ENCODE results near the gene VPS18. TPM values are rescaled to one million over a fixed set of nuclear protein-coding genes. Genes with fewer than 3 reads are reported as not detected.

VPS18 gene
- total RNA-seq, 1 donor from 2014 or later: 41.5 TPM

DNA sequence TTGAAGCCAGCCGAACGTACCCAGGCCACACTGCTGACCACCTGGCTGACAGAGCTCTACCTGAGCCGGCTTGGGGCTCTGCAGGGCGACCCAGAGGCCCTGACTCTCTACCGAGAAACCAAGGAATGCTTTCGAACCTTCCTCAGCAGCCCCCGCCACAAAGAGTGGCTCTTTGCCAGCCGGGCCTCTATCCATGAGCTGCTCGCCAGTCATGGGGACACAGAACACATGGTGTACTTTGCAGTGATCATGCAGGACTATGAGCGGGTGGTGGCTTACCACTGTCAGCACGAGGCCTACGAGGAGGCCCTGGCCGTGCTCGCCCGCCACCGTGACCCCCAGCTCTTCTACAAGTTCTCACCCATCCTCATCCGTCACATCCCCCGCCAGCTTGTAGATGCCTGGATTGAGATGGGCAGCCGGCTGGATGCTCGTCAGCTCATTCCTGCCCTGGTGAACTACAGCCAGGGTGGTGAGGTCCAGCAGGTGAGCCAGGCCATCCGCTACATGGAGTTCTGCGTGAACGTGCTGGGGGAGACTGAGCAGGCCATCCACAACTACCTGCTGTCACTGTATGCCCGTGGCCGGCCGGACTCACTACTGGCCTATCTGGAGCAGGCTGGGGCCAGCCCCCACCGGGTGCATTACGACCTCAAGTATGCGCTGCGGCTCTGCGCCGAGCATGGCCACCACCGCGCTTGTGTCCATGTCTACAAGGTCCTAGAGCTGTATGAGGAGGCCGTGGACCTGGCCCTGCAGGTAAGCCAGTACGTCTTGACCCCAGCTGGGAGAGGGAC lies 6.2 kb downstream of the VPS18 start:
- no peak for DNase-seq (ENCODE audit: low read depth in 2 of 2)

DNA sequence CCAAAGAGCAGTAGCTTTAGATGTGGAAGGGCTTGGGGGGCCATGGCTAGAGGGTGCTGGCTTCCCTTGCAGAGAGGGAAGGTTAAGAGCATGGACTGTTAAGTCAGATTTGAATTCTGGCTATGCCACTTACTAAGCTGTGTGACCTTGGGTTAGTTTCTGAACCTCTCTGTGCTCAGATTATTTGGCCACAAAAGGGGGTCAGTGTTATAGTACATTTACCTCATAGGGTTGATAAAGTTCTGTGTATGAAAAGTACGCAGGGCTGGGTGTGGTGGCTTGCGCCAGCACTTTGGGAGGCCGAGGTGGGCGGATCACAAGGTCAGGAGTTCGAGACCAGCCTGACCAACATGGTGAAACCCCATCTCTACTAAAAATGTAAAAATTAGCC lies 6.8 kb downstream of the VPS18 start:
- no peak for DNase-seq (ENCODE audit: low read depth in 2 of 2)

DNA sequence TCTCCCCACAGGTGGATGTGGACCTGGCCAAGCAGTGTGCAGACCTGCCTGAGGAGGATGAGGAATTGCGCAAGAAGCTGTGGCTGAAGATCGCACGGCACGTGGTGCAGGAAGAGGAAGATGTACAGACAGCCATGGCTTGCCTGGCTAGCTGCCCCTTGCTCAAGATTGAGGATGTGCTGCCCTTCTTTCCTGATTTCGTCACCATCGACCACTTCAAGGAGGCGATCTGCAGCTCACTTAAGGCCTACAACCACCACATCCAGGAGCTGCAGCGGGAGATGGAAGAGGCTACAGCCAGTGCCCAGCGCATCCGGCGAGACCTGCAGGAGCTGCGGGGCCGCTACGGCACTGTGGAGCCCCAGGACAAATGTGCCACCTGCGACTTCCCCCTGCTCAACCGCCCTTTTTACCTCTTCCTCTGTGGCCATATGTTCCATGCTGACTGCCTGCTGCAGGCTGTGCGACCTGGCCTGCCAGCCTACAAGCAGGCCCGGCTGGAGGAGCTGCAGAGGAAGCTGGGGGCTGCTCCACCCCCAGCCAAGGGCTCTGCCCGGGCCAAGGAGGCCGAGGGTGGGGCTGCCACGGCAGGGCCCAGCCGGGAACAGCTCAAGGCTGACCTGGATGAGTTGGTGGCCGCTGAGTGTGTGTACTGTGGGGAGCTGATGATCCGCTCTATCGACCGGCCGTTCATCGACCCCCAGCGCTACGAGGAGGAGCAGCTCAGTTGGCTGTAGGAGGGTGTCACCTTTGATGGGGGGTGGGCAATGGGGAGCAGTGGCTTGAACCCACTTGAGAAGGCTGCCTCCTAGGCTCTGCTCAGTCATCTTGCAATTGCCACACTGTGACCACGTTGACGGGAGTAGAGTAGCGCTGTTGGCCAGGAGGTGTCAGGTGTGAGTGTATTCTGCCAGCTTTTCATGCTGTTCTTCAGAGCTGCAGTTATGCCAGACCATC lies 8.6 kb downstream of the VPS18 start:
- peak in 1 of 2 donors; percentile 1 for DNase-seq (ENCODE audit: low read depth in 2 of 2)

DNA sequence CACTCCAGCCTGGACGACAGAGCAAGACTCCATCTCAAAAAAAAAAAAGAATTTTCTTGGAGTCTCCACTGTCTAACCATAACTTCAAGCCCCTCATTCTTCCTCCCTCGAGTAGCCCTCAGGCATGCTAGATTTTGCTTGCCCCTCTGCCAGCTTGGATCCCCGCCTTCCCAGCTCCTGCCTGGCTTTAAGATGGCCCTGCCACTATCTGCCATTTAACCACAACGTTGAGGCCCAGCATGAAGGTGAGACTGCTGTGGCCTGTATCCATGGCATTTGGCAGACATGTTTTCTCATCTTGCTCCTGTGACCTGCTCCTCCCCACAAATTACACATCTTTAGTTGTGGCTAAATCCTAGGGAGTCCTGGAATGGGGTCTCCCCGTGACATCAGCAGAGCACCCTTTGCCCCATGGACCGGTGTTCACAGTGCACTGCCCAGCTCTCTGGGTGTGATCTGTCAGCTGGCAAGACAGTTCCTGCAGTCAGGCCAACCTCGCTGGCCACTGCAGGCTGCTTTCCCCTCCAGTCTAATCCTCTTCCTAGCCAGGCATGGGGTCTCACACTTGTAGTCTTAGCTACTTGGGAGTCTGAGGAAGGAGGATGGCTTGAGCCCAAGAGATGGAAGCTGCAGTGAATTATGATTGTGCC lies 10.4 kb downstream of the VPS18 start:
- DNase-seq (ENCODE audit: low read depth in 2 of 2): peak in 1 of 2 donors; percentile 8

DNA sequence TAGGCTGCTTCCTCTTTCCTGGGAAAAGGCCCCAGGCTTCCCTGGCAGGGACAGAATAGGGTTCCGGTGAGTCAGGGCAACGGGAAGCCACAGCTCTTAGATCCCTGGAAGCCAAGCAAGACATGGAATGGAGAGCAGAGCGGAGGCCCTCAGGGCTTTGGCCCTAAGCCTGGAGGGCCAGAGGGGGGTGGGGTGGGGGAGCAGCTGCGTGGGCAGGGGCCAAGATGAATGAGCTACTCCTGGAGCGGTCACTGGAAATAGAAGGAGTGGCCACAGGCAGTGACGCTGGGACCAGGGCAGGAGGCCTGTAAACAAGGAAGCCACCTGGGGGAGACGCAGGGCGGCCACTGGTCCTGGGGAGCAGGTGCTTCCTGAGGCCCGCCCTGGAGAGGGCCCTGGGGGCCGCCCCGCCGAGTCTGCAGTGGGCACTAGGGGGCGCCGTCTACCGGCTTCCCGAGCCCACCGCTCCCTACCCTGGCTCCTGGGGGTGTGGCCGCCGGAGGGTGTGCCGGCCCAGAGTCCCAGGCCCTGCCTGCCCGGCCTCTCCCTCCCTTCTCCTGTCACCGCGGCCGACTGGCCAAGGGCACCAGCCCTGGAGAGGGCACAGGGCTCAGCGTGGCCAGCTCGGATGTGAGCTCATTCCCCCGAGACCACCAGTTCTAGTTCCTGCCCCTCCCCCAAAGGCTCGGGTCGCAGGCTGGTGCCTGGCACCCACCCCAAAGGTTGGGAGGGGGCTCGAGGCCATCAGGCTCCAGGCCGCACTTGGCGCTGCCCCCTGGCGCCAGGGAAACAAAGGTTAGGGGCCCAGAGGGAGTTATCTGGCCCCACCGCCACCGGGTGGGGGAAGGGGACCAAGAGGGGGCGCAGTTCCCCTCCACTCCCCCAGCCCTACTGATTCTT lies 12.1 kb downstream of the VPS18 start:
- peak; percentile 95 to 99 for DNase-seq (ENCODE audit: low read depth in 2 of 2)

DNA sequence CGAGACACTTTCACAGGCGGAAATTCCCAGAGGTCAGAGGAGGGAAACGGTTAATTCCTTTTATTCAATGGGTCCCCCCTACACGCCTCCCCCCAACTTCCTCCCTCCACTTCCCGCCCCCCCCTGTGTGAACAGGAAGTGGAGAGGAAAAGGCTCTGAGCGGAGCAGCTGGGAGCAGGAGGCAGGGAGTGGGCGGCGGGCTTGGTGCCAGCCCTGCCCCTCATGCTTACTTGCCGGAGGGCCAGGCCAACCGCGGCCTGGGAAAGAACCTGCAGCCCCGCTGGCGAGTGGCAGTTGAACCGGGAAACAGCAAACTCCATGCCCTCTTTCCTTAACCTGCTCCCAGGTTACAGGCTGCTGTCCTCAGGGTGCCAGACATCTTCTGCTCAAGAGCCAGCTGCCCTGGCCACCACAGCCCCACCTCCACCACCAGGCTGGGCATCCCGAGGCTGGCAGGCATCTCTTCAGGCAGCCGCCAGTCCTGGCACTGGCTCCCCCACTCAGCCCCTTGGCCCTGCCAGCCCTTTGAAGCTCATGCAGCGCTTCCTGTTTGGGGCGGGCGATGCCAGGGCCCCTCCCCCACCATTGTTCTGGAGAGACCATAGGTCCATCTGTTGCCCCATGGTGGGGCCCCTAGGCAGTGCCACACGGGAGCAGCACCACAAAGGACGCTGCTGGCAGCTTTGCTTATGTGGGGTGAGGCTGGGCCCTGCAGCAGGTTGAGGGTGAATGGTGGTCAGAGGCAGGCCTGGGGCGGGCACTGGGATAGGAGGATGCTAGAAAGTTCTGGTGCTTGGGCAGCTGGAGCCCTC lies 12.9 kb downstream of the VPS18 start:
- peak; percentile 87 to 90 for DNase-seq (ENCODE audit: low read depth in 2 of 2)

DNA sequence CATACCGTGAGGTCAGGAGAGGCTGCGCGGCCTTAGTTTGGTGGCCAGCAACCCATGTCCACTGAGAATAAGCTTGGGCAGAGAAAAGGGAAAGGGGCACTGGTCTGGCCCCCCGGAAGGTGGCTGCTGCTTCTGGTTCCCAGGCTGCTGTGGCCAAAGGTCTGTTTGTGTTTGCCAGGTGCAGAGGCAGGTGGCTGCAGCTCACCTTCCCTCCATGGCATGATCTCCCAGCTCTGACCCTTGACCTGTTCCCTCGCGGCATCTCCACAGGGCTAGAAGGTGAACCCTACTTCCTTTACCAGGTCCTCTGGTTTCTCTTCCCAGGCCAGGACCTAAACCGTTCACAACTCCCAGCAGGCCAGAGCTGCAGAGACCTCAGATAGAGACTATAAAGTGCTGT lies 13.8 kb downstream of the VPS18 start:
- no peak for DNase-seq (ENCODE audit: low read depth in 2 of 2)

DNA sequence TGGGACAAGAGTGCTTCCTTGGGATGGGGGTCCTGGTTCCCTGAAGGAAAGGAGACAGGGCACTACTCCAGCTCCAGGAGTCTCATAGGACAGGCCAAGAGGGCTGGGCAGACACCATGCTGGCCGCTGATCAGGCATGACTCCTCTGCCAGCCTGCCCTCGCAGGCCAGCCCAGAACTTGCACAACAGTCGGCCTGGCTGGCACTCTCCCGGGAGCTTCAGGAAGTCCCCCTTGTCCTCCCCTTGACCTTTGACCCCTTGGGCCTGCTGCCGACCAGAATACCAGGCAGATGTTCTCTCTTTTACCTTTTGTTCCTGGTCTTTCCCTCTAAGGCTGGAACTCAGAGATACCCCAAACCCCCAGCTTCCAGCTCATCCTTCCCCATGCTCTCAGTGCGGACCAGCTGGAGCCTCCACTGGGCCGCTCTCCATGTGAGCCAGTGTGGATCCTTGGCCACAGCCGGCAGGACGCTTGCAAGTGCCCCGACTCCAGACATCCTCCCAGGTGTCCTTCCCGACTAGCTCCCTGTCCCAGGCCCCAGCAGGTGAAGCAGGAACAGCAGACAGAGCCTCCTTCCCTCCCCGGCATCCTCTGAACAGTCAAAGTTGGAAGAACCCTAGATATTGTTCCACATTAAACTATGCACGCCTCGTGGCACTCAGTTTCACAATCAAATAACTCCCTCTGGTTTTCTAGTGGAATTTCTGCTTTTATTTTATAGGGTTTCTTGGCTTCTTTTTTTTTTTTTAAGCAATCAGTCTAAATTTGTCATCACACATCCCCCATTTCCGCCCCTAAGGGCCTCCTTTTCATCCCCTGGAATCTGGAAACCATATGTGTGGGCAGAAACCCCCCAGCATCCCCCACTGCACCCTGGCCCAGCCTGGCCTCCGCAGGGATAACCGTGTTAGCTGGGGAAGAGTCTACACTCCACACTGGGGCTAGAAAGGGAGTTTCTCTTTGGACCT lies 15.7 kb downstream of the VPS18 start:
- DNase-seq (ENCODE audit: low read depth in 2 of 2): peak in 1 of 2 donors; percentile 41

DNA sequence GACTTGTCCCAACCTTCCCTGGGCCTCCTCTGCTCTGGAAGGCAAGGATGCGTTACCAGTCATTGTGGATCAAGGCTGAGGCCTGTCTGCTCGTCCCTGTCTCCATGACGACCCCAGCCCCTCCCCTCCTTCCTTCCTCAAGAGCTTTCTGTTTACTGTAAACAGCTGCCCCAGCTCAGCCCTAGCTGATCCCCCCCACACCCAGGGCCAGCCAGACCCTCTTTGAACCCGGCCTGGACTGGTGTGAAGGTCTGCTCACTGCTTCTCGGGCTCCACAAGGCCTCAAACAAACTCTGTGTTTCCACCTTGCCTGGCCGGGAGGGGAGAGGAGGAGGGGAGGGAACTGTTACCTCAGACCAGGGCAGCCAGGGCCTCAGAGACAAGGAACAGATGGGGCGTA lies 16.9 kb downstream of the VPS18 start:
- no peak for DNase-seq (ENCODE audit: low read depth in 2 of 2)

DNA sequence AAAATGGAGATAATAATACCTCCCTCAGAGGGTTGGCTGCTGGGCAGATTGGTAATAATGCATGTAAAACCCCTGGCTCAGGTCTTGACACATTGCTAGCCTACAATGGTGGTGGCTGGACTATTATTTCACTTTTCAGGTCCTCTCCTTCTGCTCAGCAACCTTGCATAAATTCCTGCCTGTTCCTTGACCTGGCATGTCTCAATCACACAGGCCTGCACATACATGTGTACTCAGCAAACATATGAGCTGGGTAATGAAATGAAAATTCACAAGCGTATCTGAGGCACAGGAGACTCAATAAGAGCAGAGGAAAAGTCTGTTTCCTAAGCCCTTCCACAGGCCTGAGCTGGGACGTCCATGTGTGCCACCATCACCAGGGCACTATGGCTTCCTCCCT lies 17.4 kb downstream of the VPS18 start:
- no peak for DNase-seq (ENCODE audit: low read depth in 2 of 2)

DNA sequence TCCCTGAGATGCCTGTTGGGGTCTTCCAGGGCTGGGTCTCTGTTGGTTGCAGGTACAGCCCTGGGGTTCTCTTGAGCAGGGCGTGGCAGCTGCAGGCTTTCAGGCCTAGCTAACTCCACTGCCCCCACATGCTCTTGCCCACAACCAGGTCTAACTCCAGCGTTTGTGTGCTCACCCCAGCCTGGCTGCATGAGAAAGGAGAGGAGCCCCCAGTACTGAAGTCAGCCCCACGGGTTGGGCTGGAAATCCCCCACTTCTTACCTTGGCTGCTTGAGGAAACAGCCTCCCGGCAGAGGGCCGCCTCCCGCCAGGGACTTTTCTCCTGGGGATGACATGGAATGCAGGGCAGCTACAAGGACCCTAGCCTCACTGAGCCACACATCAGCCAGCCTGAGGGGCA lies 18.2 kb downstream of the VPS18 start:
- DNase-seq (ENCODE audit: low read depth in 2 of 2): no peak

DNA sequence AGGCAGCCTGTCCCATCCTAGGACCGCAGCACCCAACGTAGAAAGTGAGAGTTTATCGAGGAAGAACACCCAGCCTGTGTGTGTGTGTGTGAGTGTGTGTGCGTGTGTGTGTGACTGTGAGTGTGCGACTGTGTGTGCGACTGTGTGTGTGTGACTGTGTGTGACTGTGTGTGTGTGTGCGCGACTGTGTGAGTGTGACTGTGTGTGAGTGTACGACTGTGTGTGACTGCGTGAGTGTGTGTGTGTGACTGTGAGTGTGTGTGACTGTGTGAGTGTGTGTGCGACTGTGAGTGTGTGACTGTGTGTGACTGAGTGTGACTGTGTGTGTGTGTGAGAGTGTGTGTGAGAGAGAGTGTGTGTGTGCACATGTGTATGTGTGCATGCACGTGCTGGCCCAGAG lies 19.8 kb downstream of the VPS18 start:
- DNase-seq (ENCODE audit: low read depth in 2 of 2): no peak

DNA sequence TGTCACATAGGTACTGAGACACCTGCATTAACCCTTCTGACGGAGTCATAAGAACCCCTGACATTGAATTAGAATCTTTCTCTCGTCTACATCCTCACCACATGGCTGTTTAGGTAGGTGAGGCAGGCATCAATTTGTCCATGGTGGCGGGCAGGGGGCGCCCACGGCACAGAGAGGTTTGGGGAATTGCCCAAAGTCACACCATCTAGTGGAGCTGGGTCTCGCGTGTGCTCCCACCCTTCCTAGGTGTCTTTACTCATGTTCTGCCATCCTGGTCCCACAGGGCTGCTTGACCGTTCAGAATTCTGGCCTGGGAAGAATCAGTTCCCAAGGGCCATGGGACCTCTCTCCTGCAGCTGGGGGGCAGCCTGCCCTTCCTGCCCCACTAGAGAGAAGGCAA lies 20.2 kb downstream of the VPS18 start:
- peak in 1 of 2 donors; percentile 21 for DNase-seq (ENCODE audit: low read depth in 2 of 2)

DNA sequence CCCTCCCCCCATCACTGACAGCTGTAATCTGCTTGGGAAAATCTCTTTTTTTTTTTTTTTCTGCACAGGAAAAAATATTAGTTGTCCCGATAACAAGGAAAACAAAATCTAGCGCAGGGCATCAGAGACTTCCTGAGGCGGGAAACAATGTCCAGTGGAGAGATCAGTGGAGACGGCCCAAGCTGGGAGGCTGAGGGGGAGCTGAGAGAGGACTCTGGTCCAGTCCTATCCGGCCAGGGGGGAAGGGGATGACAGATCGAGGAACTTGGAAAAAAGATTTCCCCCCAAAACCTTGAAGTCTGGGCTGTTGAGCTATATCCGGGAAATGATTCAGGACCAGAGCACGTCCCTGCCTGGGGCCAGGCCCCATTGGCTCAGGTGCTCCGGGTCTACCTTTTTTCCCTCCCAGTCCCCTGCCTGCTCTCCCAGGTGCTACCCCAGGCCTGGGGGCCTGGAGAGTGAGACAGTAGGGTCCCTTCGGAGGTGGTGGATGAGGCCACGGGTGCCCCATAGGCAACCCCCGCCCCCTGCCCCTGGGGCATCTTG lies 20.9 kb downstream of the VPS18 start:
- DNase-seq (ENCODE audit: low read depth in 2 of 2): peak; percentile 17 to 48

DNA sequence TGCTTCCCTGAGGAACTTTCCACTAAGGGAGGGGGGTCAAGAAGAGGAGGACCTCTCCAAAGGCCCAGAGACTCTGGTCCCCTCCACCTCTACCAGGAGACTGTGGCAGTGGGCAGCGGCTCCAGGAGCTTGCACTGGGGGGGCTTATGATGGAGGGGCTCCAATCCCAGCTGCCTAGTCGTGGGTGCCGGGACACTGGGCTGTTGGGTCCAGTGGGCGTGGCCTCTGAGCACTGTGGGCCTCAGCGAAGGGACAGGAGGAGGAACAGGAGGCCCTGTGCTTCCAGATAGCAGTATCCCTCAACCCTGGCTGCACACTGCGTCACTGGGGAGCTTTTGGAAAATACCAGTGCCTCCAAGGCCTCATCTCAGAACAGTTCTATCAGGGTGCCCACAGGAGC lies 21.4 kb downstream of the VPS18 start:
- DNase-seq (ENCODE audit: low read depth in 2 of 2): no peak

DNA sequence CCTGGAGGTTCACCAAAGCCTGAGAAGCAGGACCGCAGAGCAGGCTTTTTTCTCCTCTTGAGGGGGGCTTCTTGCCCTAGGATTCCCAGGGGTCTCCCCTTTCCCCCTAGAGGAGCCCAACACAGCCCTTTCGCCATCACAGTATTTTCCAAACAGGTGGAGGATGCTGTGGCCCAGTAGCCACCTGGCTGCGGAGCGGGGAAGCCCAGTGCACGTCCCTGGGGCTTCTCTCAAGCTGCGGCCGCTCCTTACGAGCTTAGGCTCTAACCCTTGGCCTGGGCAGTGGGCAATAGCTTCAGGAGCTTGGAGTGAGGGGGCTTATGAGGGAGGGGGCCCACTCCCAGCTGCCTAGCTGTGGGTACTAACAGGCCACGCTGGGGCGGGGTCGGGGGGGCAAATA lies 23.3 kb downstream of the VPS18 start:
- DNase-seq (ENCODE audit: low read depth in 2 of 2): no peak

DNA sequence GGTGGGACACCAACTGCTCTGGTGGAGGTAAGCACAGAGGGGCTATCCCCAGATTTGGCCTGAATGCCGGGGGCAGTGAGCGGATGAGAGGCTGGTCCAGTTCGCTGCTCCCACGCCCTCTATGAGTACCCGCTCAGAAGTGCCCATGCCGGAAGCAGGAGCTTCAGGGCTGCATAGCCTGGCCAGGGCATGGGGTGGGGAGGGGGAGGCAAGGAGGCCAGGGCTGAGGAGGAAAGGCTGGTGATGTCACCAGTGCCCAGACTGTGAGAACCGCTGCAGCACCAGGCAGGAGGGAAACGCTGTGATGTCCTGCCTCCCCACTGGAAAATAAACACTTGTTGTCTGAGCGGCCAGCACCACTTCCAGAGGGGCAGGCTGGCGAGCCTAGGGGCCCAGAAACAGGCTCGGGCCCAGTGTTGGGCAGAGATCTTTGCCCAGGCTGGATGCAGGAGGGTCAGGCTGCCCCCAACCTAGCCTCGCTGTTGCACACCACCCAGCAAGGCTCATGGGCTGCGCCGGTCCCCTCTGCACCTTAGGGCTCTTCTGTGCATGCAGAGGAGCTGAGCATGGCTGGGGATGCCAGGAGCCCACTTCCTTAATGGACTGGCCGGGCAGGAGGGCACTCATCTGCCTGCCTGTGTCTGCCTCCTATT lies 24.0 kb downstream of the VPS18 start:
- DNase-seq (ENCODE audit: low read depth in 2 of 2): peak; percentile 59 to 60

DNA sequence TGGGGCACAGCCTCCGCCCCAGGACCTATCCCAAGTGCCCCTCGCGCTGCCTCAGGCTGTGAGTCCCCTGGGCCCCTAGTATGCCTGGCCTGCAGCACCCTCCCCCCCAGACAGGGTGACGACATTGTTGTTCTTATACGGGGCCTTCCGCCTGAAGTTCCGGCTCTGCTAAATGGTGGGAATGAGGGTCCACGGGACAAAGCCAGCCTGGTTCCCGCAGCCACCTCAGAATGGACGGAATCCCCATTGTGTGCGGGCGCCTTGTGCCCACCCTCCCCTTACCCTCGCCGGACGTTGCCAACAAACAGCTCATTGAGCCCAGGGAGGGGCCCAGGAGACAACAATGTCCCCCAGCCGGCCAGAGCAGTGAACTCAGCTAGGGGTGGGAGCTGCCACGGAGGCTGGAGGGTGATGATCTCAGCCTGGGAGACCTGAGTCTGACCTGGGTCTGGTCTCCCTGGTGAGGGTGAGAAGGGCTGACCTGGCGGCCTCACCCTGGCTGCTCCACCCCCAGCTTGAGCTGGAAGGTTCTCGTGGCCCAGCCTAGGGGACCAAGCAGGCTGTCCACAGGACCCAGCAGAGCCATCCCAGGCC lies 24.6 kb downstream of the VPS18 start:
- DNase-seq (ENCODE audit: low read depth in 2 of 2): peak; percentile 42 to 76
